IPS-NIHi7 (cell line): ENCODE data around the gene CYTH3.
"Not testable (repeated sequence)": the region's sequence is repeated elsewhere in the genome, so short reads cannot be mapped to it uniquely, and the experiment has no call there.

ENCODE experiments used
- DNase-seq: peaks from one replicate; pipeline ENCODE4 v3.0.0; 2012; ENCODE audit warnings: mixed read lengths; ENCODE audit errors: extremely low spot score

The CYTH3 gene

DNA sequence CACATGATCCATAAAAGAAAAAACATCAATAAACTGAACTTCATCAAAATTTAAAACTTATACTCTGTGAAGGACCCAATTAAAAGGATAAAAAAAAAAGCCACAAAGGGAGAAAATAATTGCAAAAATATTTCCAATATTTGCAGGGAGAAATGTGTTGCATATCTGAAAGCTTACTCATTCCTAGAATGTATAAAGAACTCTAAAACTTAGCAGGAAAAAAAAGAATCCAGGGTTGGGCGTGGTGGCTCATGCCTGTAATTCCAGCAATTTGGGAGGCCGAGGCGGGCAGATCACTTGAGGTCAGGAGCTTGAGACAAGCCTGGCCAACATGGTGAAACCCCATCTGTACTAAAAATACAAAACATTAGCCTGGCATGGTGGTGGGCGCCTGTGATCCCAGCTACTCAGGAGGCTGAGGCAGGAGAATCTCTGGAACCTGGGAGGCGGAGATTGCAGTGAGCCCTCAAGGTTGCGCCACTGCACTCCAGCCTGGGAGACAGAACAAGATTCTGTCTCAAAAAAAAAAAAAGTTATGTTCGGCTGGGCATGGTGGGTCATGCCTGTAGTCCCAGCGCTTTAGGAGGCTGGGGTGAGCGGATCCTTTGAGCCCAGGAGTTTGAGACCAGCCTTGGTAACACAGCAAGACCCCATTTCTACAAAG, 11.1 kb upstream of the CYTH3 start:
- DNase-seq = not testable (repeated sequence)

DNA sequence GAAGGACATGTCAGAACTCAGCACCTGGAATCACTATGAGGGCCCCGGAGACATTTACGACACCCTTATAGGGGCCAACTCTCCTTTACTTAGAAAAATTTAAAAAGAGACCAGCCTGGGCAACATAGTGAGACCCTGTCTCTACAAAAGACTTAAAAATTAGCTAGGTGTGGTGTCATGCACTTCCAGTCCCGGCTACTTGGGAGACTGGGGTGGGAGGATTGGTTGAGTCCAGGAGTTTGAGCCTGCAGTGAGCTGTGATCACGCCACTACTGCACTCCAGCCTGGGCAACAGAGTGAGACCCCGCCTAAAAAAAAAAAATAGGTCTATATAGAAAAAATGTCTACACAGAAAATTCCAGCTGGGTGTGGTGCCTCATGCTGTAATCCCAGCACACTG, 7.5 kb upstream of the CYTH3 start:
- DNase-seq = no peak

DNA sequence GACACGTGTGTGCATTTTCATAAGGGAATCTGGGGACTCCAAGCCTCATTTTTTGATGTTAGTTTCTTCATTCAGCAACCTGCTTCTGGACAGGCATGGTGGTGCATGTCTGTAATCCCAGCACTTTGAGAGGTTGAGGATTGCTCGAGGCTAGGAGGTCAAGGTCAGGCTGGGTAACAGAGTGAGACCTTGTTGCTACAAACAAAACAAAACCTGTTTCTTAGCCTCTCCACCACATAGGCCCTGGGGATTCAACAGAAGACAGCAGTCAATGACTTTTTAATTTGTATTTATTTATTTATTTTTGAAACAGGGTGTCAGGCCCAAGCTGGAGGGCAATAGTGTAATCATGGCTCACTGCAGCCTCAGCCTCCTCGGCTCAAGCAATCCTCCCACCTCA, 6.9 kb upstream of the CYTH3 start:
- no peak for DNase-seq

DNA sequence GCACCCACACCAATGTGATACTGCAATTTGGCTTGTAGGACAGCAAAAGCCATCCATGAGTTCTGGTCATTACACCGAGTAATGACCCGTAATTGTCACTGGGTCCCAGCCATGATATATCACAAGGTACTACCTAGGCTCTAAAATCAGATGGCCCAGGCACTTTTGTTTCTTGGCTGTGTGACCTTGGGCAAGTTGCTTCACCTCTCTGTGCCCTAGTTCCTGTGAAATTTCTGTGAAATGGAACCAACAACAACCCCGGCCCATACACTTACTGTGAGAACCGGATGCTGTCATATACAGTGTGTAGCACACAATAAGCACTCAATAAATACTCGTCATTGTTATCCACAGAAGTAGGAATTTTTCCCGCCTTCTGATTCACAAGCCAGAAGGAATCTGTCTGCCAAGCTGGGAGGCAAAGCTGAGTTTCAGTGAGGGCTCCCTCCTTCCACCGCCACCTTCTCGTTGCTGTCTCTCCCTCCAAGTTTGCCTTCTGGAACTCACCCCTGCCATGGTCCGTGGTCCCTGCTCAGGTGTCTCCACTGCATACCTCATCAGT, 6.4 kb upstream of the CYTH3 start:
- no peak for DNase-seq

DNA sequence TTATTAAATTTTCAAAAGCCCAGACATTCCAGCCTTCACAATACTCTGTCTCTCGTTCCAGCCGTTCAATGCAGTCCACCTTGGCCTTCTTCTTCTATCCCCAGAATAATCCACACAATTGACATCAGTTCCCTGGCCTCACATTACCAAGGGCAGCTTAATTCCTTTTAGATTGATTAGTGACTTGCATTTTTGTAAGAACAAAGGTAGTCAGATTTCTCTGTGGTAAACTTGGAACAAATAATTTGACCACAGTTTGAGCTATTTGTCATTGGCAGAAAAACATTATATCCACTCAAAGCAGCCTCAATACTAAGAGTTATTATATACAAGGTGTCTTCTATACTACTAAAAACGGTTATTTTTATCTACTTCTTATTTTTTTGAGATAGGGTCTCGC, 5.1 kb upstream of the CYTH3 start:
- no peak for DNase-seq

DNA sequence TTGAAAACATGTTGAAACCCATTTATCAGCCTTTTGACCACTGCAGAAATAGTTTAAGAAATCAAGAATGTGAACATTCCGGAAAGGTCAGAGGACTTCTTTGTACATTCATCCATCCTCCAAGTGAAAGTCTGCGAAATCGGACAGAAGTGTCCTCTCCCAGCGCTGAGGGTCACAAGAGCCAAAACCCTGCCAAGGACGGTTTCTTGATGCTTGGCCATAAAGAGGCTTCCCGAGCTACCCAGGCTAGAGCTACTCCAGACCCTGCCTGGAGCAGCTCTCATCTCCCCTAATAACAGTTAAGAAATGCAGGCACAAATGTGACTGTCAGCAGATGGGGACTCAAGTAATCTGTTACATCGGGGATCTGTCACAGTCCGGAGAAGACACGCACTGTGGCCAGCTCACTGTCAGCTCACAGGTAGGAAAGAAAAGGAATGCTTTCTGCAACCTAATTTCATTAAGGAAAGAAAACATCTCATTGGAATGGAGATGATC, 4.5 kb upstream of the CYTH3 start:
- DNase-seq = no peak

DNA sequence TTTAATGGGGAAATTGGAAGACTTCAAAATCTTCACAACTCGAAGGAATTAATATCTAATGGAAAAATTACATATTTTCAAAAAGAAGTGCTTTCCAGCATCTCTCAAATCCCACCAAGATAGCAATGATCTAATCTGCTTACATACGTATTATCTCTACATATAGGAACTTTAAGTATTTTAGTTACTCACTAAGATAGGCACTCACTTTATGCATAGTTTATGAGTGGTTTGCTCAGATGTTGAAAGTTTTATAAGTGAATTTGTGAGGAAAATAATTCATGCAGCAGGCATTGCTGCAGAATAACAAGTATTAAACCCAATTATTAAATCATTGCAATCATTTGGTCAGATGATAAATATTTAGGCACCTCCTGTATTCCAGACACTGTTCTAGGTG, 2.3 kb upstream of the CYTH3 start:
- DNase-seq = no peak

DNA sequence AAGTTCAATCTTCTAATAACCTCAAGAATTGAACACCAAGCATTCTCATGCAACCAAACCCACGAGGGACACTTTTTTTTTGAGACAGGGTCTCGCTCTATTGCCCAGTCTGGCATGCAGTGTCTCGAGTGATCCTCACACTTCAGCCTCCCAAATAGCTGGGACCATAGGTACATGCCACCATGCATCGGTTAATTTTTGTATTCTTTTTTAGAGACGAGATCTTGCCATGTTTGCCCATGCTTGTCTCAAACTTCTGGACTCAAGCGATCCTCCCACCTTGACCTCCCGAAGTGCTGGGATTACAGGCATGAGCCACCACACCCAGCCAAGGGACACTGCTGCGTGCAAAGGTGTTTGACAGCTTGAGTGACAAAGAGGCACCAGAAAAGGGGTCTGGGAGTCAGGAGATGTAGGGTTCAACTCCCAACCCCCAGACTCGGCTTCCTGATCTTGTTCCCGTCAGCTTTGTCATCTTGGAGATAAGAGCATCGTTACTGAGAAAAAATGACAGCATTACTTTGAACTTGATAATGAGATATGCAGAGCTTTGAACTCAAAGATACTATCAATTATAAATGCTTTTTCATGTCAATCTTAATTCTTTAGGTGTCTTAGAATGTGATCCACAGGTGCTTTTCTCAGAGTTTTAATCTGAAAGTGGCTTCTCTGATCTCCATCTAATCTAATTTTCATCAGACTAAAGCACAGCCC, 1.6 kb upstream of the CYTH3 start:
- DNase-seq = no peak

DNA sequence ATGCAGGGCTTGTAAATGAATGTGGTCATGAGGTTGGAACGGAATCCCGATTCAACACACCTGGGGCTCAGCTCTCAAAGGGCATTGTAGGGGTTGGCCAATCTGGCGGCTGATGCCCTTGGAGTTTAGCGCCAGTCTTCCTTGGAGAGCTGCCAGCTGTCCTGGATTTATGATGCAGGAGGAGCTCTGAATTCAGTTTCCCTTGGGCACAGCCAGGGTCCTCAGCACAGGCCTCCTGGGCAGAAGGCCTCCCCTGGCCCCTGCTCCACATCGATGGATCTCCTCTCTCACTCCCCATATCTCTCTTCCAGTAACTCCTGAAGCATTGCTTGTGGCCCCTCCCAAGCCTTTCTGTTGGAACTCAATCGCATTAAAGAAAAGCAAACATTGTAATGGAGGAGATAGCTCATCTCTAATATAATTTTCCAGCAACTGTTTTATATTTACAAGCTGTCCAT, 985 bp upstream of the CYTH3 start:
- DNase-seq = no peak

DNA sequence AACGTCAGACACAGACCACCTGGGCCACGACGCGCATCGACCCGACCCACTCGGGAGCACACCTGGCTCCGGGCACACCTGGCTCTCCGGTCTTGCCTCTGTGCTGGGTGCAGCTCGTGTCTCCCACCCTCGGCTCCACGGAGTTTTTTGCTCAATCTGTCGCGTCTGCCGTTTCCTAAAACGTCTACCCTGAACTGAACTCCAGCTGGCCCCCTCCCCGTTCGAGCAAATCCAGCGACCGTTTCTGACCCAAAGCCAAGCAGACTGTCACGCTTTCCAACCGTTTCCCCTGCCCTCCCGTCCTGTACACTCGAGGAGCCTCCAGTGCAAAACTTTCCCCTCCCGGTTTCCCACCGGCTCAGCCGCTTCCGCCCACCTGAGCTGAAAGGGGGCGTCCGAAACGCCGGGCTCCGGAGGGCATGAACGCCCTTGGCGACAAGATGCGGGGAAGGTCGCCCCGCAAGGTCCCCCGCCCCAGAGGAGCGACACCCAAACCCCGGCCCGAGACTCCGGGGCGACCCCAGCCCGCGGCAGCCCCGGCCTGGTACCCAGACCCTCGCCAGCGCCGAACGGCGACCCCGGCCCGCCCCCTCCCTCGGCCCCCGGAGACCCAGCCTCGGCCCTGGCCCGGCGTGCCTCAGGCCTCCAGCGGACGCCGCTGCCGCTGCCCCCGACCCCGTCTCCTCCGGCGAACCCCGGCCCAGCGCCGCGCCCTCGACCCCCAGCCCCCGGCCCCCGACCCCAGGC, 557 bp downstream of the CYTH3 start:
- DNase-seq = peak; percentile 38

DNA sequence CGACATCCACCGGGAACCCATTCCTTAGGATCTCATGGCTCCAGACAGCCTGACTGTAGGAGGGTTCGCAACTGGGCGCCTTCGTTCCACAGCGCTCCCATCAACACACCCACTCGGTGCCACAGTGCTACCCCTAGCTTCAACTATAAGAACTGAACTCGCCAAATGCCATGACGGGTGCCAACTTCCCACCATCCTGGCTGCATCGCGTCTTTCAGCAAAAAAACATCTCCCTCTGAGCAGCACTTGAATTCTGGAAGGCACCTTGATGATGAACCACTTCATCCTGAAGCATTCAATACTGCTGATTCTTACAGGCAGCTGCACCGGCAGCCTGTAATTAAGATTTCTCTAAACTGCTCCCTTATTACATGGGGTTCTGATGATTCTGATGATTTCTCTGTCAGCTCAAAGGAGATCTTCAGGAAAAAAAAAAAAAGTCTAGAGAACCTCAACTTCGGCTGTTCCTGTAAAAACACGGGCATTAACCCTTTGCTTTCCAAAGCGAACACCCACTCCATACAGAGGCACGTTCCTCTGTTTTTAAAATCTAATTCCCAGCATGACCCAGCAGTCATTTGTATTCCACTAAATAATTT, 1.3 kb downstream of the CYTH3 start:
- no peak for DNase-seq

DNA sequence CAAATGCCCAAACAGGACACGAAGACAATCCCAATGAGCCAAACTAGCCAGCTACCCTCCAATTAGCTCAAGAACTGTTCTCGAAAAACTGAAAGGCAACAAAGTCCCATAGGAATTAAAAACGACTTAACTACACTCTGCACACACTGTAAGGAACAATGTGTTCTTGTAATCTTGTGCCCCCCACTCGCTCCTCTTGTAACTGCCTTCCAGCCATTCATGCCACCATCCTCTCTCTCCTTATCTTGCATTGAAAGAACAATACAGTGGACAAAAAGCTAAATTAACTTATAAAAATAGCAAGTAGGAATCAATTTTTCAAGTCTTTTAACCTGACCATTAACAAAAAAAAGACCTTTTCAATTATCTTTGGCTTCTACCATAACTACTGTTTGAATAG, 2.9 kb downstream of the CYTH3 start:
- no peak for DNase-seq

DNA sequence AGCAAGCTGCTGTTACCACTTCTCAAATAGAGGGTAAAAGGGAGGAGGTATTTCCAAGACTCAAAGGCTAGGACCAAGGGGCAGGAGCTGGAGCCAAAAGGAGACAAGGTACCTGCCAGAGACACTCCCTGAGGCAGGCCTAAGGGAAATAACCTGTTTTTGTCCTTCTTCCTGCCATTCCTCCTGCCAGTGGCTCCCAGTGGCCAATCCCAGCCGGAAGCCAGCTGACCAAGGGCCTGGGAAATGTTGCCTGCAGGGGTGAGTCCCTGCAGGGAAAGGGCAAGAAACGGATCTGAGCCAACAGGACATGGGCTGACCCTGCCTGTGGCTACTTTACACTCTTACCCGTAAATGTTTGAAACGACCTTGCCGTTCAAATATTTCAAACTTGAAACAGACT, 3.5 kb downstream of the CYTH3 start:
- peak; percentile 27 for DNase-seq

DNA sequence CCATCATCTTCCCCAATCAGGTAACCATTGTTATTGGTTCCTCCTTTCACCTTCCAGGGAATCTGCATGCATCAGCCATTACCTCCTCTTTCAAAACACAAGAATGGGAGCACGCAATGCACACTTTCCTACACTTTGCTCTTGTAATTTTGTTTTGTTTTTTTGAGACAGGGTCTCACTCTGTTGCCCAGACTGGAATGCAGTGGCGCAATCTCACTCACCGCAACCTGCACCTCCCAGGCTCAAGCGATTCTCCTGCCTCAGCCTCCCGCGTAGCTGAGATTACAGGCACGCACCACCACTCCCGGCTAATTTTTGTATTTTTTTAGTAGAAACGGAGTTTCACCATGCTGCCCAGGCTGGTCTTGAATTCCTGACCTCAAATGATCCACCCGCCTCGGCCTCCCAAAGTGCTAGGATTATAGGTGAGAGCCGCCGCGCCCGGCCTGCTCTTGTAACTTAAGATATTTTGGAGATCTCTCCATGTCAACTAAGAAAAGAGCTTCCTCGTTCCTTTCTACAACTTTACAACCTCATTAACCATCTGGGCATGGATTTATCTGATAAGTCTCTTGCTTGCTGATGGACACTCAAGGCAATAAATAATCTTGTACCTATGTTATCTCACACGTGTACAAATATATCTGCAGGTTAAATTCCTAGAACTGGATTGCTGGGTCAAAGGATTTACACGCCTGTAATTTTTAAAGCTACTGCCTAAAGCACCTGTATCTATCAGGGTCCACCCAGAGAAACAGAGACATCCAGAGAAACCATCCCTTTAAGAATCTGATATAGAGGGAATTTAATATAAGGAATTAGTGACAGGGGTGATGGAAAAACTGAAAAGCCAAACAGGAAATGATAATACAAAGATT, 4.2 kb downstream of the CYTH3 start:
- no peak for DNase-seq

DNA sequence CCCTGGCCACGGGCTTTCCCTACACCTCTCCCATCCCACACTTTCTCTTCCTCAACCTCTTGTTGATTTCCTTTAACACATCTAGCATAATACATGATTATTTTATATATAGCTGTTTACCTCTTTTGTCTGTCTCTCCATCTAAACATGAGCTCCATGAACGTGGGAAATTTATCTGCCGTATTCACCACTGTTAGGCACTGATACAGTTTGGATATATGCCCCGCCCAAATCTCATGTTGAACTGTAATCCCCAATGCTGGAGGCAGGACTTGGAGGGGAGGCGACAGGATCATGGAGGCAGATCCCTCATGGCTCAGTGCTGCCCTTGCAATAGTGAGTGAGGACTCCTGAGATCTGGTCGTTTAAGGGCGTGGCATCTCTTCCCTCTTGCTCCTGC, 5.7 kb downstream of the CYTH3 start:
- no peak for DNase-seq

DNA sequence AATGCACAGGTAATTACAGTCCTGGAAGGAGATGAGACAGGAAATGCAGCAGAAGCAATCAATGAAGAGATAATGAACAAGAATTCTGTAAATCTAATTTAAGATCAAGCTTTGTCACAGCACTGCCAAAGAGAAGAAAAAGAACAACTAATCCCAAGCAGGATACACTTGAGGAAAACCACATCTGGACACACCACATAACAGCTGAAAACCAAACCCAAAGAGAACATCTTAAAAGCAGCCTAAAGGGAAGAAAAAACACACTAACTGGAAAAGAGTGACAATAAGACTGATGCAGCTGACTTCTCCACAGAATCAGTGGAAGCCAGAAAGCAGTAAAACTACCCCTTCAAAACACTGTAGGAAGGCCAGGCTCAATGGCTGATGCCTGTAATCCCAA, 10.2 kb downstream of the CYTH3 start:
- DNase-seq = no peak

DNA sequence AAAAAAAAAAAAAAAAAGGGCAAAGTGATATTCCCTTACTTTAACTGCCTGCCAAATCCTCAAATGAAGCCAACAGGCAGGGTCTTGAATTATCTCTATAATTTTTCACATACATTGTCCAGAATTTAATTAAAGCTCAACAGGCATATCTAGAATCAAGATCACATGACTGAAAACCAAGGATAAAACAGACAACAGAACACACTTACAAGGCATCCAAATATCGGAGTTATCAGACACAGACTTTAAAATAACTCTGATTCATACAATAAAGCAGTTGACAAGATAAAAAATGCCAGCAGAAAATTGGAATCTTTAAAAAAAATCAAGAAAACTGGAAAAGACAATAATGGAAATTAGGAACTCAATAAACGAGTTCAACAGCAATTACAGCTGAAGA, 10.7 kb downstream of the CYTH3 start:
- DNase-seq = no peak

DNA sequence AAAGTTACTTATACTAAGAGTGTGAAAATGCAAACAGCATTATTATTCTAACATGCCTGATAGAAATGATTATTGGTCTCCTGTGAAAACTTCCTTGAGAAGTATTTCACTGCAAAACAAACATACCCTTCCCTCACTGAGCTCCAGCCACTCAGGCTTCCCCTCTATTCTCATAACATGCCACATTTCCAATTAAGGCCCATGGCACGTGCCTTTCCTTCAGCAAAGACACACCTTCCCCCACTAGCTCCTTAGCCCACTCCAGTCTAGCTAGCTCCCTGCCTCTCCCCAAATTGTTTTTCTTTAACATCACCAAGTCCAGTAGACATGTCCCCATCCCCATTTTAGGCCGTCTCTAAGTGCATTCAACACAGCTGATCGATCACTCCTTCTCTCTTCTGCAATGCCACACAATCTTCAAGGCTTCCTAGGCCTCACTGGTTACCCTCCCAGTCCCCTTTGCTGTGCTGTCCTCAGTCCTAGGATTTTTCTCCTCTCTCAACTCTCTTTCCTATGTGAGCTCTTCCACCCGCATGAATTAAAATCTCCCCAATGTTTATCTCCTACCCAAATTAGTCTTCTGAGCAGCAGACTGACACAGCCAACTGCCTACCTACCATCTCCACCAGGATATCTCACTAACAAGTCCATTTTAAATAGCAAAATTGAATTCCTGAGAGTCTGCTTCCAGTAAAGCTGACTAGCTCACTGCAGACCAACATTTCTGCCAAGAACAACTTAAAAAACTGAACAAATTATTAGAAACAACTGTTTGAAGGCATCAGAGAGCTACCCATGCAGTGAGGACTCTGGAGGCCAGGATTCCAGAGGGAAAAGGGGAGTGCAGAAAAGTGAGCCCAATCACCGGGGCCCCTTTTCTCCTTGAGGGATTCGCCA, 11.9 kb downstream of the CYTH3 start:
- DNase-seq = no peak

DNA sequence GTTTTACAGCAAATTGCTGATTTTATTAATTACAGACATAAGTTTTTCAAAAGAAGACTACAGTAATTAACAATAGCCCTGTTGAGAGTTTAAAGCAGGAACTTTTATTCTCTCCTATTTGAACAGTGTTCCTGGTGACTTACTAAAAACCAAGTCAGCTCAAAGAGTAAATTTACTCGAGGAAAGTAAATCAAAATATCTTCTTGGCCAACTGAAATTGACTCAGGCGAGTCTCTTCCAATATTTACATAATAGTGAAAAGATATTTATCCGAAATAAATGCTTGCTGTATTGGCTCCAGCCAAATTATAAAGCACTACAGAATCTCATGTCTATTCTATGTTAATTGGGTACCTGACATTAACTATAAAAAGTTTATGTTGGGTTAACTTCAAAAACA, 13.2 kb downstream of the CYTH3 start:
- DNase-seq = no peak
